HG02759 (cell line): Measurements from ENCODE around the gene UBE2C.
"Not testable (repeated sequence)": the region's sequence is repeated elsewhere in the genome, so short reads cannot be mapped to it uniquely, and the experiment has no call there.

Experiments
- ATAC-seq: cut with Tn5 transposase; IDR thresholded peaks from one replicate; pipeline ENCODE4 v1.9.1; 2021; ENCODE audit warnings: mild to moderate bottlenecking, moderate library complexity; ENCODE audit not compliant: unreplicated experiment

Gene UBE2C

GRCh38 chr20:45829673-45830106, 17.2 kb downstream of the UBE2C start:
- not testable (repeated sequence) for ATAC-seq

- no peak for ATAC-seq
Measured at GRCh38 chr20:45832619-45833018, 20.2 kb downstream of the UBE2C start.

GRCh38 chr20:45833030-45833882, 20.8 kb downstream of the UBE2C start, which contains the start of gene SNX21:
TSS of gene SNX21 (plus strand) at chr20:45833799. CDS start at chr20:45833920, 121 bp downstream.
- peak; percentile 60 for ATAC-seq

- ATAC-seq: peak; percentile 58
Measured at GRCh38 chr20:45833883-45834796, 21.7 kb downstream of the UBE2C start.

- no peak for ATAC-seq
Measured at GRCh38 chr20:45834797-45835161, 22.3 kb downstream of the UBE2C start.

- ATAC-seq: no peak
Measured at GRCh38 chr20:45835329-45835765, 22.9 kb downstream of the UBE2C start.

- ATAC-seq: no peak
Measured at GRCh38 chr20:45835825-45836224, 23.4 kb downstream of the UBE2C start.

GRCh38 chr20:45836841-45837240, 24.4 kb downstream of the UBE2C start:
- no peak for ATAC-seq

GRCh38 chr20:45840700-45841198, 28.3 kb downstream of the UBE2C start:
- ATAC-seq: no peak

GRCh38 chr20:45841407-45842129, 29.1 kb downstream of the UBE2C start:
- no peak for ATAC-seq

- ATAC-seq: no peak
Measured at GRCh38 chr20:45842169-45842812, 29.8 kb downstream of the UBE2C start.

- ATAC-seq: no peak
Measured at GRCh38 chr20:45843506-45843905, 31.1 kb downstream of the UBE2C start.

GRCh38 chr20:45845452-45845851, 33.0 kb downstream of the UBE2C start:
- no peak for ATAC-seq

- ATAC-seq: no peak
Measured at GRCh38 chr20:45848421-45848820, 36.0 kb downstream of the UBE2C start.

- ATAC-seq: no peak
Measured at GRCh38 chr20:45848969-45849582, 36.6 kb downstream of the UBE2C start.

- ATAC-seq: no peak
Measured at GRCh38 chr20:45850238-45850637, 37.8 kb downstream of the UBE2C start.

- ATAC-seq: no peak
Measured at GRCh38 chr20:45850926-45851325, 38.5 kb downstream of the UBE2C start.

- no peak for ATAC-seq
Measured at GRCh38 chr20:45851501-45851900, 39.1 kb downstream of the UBE2C start.

GRCh38 chr20:45852326-45852725, 39.9 kb downstream of the UBE2C start:
- no peak for ATAC-seq

- no peak for ATAC-seq
Measured at GRCh38 chr20:45853484-45853883, 41.0 kb downstream of the UBE2C start.
